ENCODE results near the gene SPZ1. TPM values are rescaled to one million over a fixed set of nuclear protein-coding genes. Genes with fewer than 3 reads are reported as not detected.
A peak's percentile ranks its signal among the peaks of the same experiment; 100 is the strongest.
"Not testable (repeated sequence)": the region's sequence is repeated elsewhere in the genome, so short reads cannot be mapped to it uniquely, and the experiment has no call there.

The SPZ1 gene
- total RNA-seq, 1 experiment from 2014 or later: not detected

- no peak for DNase-seq (ENCODE audit: low read depth)
Observed at GRCh38 chr5:80337379-80337778, 17.6 kb downstream of the SPZ1 start.

GRCh38 chr5:80339116-80339515 lies 19.3 kb downstream of the SPZ1 start:
- no peak for DNase-seq (ENCODE audit: low read depth)

GRCh38 chr5:80341016-80341775 lies 21.4 kb downstream of the SPZ1 start:
- no peak for DNase-seq (ENCODE audit: low read depth)

- peak; percentile 10 for DNase-seq (ENCODE audit: low read depth)
Observed at GRCh38 chr5:80343067-80343466, 23.3 kb downstream of the SPZ1 start.

- DNase-seq (ENCODE audit: low read depth): peak; percentile 6
Observed at GRCh38 chr5:80346055-80346454, 26.3 kb downstream of the SPZ1 start.

- DNase-seq (ENCODE audit: low read depth): no peak
Observed at GRCh38 chr5:80348171-80348570, 28.4 kb downstream of the SPZ1 start.

- not testable (repeated sequence) for DNase-seq (ENCODE audit: low read depth)
Observed at GRCh38 chr5:80351019-80351418, 31.2 kb downstream of the SPZ1 start.

GRCh38 chr5:80355686-80356085 lies 35.9 kb downstream of the SPZ1 start:
- no peak for DNase-seq (ENCODE audit: low read depth)

GRCh38 chr5:80357671-80358070 lies 37.9 kb downstream of the SPZ1 start:
- DNase-seq (ENCODE audit: low read depth): no peak

- DNase-seq (ENCODE audit: low read depth): no peak
Observed at GRCh38 chr5:80360914-80361444, 41.2 kb downstream of the SPZ1 start.

- DNase-seq (ENCODE audit: low read depth): no peak
Observed at GRCh38 chr5:80364892-80365291, 45.1 kb downstream of the SPZ1 start.

GRCh38 chr5:80368661-80369480 lies 49.1 kb downstream of the SPZ1 start:
- DNase-seq (ENCODE audit: low read depth): no peak

- no peak for DNase-seq (ENCODE audit: low read depth)
Observed at GRCh38 chr5:80369521-80369920, 49.7 kb downstream of the SPZ1 start.

- no peak for DNase-seq (ENCODE audit: low read depth)
Observed at GRCh38 chr5:80370390-80370789, 50.6 kb downstream of the SPZ1 start.

Other genes starting within 250 kb of the SPZ1 start
- gene SERINC5, start 64.0 kb upstream of the SPZ1 start, total RNA-seq (2014; rRNA removed; shearing (Covaris generic)): 3.9 and 5.7 TPM in 2 replicates
- 30.5 and 31.1 TPM in 2 replicates for gene ZFYVE16, start 88.1 kb downstream of the SPZ1 start, total RNA-seq (2014; rRNA removed; shearing (Covaris generic))
- 4.3 and 7.0 TPM in 2 replicates for gene FAM151B, start 168.1 kb downstream of the SPZ1 start, total RNA-seq (2014; rRNA removed; shearing (Covaris generic))

All from Daoy (cell line).